Neuronal stem cell (in vitro differentiated cells): Measurements from ENCODE around the gene NACA2.

Experiments used
- DNase-seq: peaks from one replicate; pipeline ENCODE4 v3.0.0-alpha.2; 2013; ENCODE audit warnings: low spot score
- H2AFZ ChIP-seq: one replicate; pipeline ENCODE4 v1.6.1; 2013; ENCODE audit warnings: mild to moderate bottlenecking, low read length, inconsistent platforms
- H2AK5ac ChIP-seq: 2 replicates; pipeline ENCODE4 v1.6.1; 2013; ENCODE audit warnings: low read depth, mild to moderate bottlenecking, inconsistent platforms, low read length, moderate library complexity, mixed read lengths
- H2BK120ac ChIP-seq: 2 replicates; pipeline ENCODE4 v1.6.1; 2013; ENCODE audit warnings: low read depth, mild to moderate bottlenecking, inconsistent platforms, low read length, moderate library complexity, mixed read lengths
- H2BK12ac ChIP-seq: one replicate; pipeline ENCODE4 v1.6.1; 2013; ENCODE audit warnings: low read length, inconsistent platforms
- H2BK15ac ChIP-seq: 2 replicates; pipeline ENCODE4 v1.6.1; 2013; ENCODE audit warnings: mild to moderate bottlenecking, low read length, inconsistent platforms, mixed read lengths
- H2BK5ac ChIP-seq: one replicate; pipeline ENCODE4 v1.6.1; 2013; ENCODE audit warnings: inconsistent platforms, mild to moderate bottlenecking, low read length, moderate library complexity
- H3K14ac ChIP-seq: one replicate; pipeline ENCODE4 v1.6.1; 2013; ENCODE audit warnings: low read length, inconsistent platforms
- H3K18ac ChIP-seq: 2 replicates; pipeline ENCODE4 v1.6.1; 2013; ENCODE audit warnings: low read length, inconsistent platforms
- H3K23ac ChIP-seq: 2 replicates; pipeline ENCODE4 v1.6.1; 2013; ENCODE audit warnings: low read depth, mild to moderate bottlenecking, mixed read lengths, low read length, inconsistent platforms; ENCODE audit not compliant: poor library complexity
- H3K27ac ChIP-seq: replicated peaks from 3 replicates; pipeline ENCODE4 v1.5.1; 2013; ENCODE audit warnings: low read length, inconsistent platforms
- H3K27me3 ChIP-seq, 3 experiments: 2 replicates each; pipeline ENCODE4 v1.6.1; 2013; ENCODE audit warnings: low read length in 3 of 3, mild to moderate bottlenecking in 2 of 3, inconsistent platforms in 1 of 3, low read depth in 1 of 3, mixed read lengths in 1 of 3, moderate library complexity in 1 of 3; ENCODE audit not compliant: control insufficient read depth in 3 of 3, insufficient read depth in 3 of 3
- H3K36me3 ChIP-seq, 2 donors: replicated peaks in 1 of 2; 2 replicates each; pipeline ENCODE4 v1.6.1; 2013; ENCODE audit warnings: low read length in 2 of 2; ENCODE audit not compliant: control insufficient read depth in 2 of 2, insufficient read depth in 2 of 2
- H3K4ac ChIP-seq: 2 replicates; pipeline ENCODE4 v1.6.1; 2013; ENCODE audit warnings: inconsistent platforms, mild to moderate bottlenecking, low read length, moderate library complexity
- H3K4me1 ChIP-seq, 2 donors: 1 replicate in 1 of 2; 2 replicates in 1 of 2; pipeline ENCODE4 v1.6.1; 2013; ENCODE audit warnings: low read length in 2 of 2, low read depth in 1 of 2; ENCODE audit not compliant: control insufficient read depth in 2 of 2, insufficient read depth in 1 of 2
- H3K4me2 ChIP-seq: one replicate; pipeline ENCODE4 v1.6.1; 2013; ENCODE audit warnings: mild to moderate bottlenecking, low read length, inconsistent platforms; ENCODE audit not compliant: insufficient read depth, poor library complexity, severe bottlenecking
- H3K4me3 ChIP-seq, 2 donors: 2 replicates each; pipeline ENCODE4 v1.5.1; 2013; ENCODE audit warnings: low read length in 2 of 2, mild to moderate bottlenecking in 2 of 2, inconsistent platforms in 1 of 2, moderate library complexity in 1 of 2
- H3K79me1 ChIP-seq: one replicate; pipeline ENCODE4 v1.6.1; 2013; ENCODE audit warnings: low read depth, mild to moderate bottlenecking, inconsistent platforms, low read length, moderate library complexity
- H3K9ac ChIP-seq: one replicate; pipeline ENCODE4 v1.6.1; 2013; ENCODE audit warnings: mild to moderate bottlenecking, low read depth, low read length, inconsistent platforms; ENCODE audit not compliant: poor library complexity
- H3K9me3 ChIP-seq, 2 donors: replicated peaks in 1 of 2; 2 replicates each; pipeline versions ENCODE3 to v1.6.1; 2013; ENCODE audit warnings: low read length in 2 of 2, mild to moderate bottlenecking in 2 of 2, inconsistent platforms in 1 of 2, low read depth in 1 of 2, mixed read lengths in 1 of 2, moderate library complexity in 1 of 2; ENCODE audit not compliant: control insufficient read depth in 2 of 2, insufficient read depth in 1 of 2
- H4K8ac ChIP-seq: one replicate; pipeline ENCODE4 v1.6.1; 2013; ENCODE audit warnings: low read depth, mild to moderate bottlenecking, inconsistent platforms, low read length, moderate library complexity
- H4K91ac ChIP-seq: one replicate; pipeline ENCODE4 v1.6.1; 2013; ENCODE audit warnings: low read length, low read depth, mild to moderate bottlenecking, inconsistent platforms; ENCODE audit not compliant: poor library complexity
- WGBS, 2 donors: extraction: QIAGEN DNeasy Blood & Tissue Kit; methylation state at CpG; one replicate each; pipeline ENCODE4 v1.1.7; 2013; ENCODE audit warnings: missing lambda C conversion rate in 2 of 2, mixed read lengths in 1 of 2; ENCODE audit not compliant: insufficient read length in 2 of 2, insufficient replicate concordance in 1 of 2; ENCODE audit errors: extremely low coverage in 2 of 2; 5-methylcytosine and 5-hydroxymethylcytosine counted together

Gene NACA2

DNA sequence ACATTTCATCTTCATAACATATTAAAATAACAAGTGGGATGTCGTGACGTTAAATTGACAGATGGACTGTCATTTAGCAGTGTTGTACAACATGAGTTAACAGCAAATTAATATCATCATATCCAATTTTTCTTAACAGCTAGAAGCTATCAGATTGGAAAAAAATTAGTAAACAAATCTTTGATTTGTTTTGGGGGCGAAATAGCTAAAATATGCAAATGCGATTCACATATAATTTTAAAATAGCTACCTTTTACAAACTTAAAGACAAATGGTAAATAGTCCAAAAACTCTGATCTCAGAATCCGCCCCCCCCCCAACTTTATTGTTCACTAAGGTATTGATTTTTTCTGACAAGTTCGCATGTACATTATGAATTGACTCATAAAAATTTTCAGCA is 20.3 kb upstream of the NACA2 start:
- H4K8ac ChIP-seq = no peak overlapping the region
- no peak overlapping the region for H3K4ac ChIP-seq
- H3K14ac ChIP-seq = no peak overlapping the region
- H2BK12ac ChIP-seq = no peak overlapping the region
- H2AFZ ChIP-seq = no peak overlapping the region
- H3K27me3 ChIP-seq = no peaks in the 10 kb centered on the region
- H3K4me1 ChIP-seq = no peaks in the 10 kb centered on the region
- no CpG with 5 or more reads among the region's 6 CpGs for WGBS, 2 donors
- no peak overlapping the region for H3K4me2 ChIP-seq
- H3K36me3 ChIP-seq = no peaks in the 10 kb centered on the region
- no peak overlapping the region for H2BK5ac ChIP-seq
- no peak overlapping the region for H3K9ac ChIP-seq
- H2BK120ac ChIP-seq = no peak overlapping the region
- no peak overlapping the region for H3K18ac ChIP-seq
- no peak overlapping the region for H2BK15ac ChIP-seq
- H3K79me1 ChIP-seq = no peaks in the 10 kb centered on the region
- H2AK5ac ChIP-seq = no peak overlapping the region
- DNase-seq = no peak
- H4K91ac ChIP-seq = no peak overlapping the region
- no peak overlapping the region for H3K4me3 ChIP-seq
- no peak overlapping the region for H3K27ac ChIP-seq
- no peak overlapping the region for H3K23ac ChIP-seq
- no peaks in the 10 kb centered on the region for H3K9me3 ChIP-seq

DNA sequence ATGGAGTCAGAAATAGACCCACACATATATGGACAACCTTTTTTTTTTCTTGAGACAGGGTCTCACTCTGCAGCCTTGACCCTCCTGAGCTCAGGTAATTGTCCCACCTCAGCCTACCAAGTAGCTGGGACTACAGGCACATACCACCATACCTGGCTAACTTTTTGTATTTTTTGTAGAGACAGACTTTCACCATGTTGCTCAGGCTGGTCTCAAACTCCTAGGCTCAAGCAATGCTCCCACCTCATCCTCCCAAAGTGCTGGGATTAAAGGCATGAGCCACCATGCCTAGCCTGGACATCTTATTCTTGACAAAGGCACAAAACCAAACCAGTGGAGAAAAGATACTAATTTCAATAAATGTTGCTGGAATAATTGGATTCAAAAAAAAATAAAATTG is 14.7 kb upstream of the NACA2 start:
- DNase-seq = no peak
- no peak overlapping the region for H2AK5ac ChIP-seq
- no peaks in the 10 kb centered on the region for H3K4me1 ChIP-seq

DNA sequence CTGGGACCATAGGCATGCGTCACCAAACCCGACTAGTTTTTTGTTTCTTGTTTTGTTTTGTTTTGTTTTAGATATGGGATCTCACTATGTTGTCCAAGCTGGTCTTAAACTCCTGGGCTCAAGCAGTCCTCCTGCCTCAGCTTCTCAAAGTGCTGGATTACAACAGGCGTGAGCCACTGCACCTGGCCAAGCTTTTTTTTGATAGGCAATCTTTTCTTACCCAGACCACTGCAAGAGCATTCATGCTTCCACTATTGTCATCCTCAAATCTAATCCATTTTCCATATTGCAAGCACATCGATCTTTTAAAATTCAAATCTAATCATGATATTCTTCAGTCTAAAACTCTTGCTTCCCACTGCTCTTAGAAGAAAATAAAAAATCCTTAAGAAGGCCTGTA is 10.3 kb upstream of the NACA2 start:
- Histone ChIP-seq H3K27me3 (peaks cover 0 to 15% (median 0%) of the 10 kb centered on the region in 3 experiments), H2BK120ac (no peak overlapping the region), H2BK15ac (no peak overlapping the region), H4K91ac (no peak overlapping the region), H3K14ac (no peak overlapping the region), H4K8ac (no peak overlapping the region), H2AK5ac (no peak overlapping the region), H3K27ac (no peak overlapping the region), H2AFZ (no peak overlapping the region), H2BK5ac (no peak overlapping the region), H3K18ac (no peak overlapping the region), H3K23ac (no peak overlapping the region), H3K36me3 (no peaks in the 10 kb centered on the region), H3K4ac (no peak overlapping the region), H2BK12ac (no peak overlapping the region), H3K9ac (no peak overlapping the region), H3K4me2 (no peak overlapping the region), H3K9me3 (no peaks in the 10 kb centered on the region), H3K79me1 (no peaks in the 10 kb centered on the region), H3K4me3 (no peak overlapping the region), H3K4me1 (no peaks in the 10 kb centered on the region)
- WGBS, 2 donors = no CpG with 5 or more reads among the region's 4 CpGs
- no peak for DNase-seq

More for the DNA sequence above, 14.7 kb upstream of the NACA2 start:
- H3K4me3 ChIP-seq = no peak overlapping the region
- no peak overlapping the region for H3K14ac ChIP-seq
- no peak overlapping the region for H2BK12ac ChIP-seq
- no peaks in the 10 kb centered on the region for H3K9me3 ChIP-seq
- no peak overlapping the region for H2AFZ ChIP-seq
- H3K23ac ChIP-seq = no peak overlapping the region
- H2BK15ac ChIP-seq = no peak overlapping the region
- H3K36me3 ChIP-seq = no peaks in the 10 kb centered on the region
- H3K79me1 ChIP-seq = no peaks in the 10 kb centered on the region
- H4K91ac ChIP-seq = no peak overlapping the region
- H3K18ac ChIP-seq = no peak overlapping the region
- H2BK120ac ChIP-seq = no peak overlapping the region
- no peaks in the 10 kb centered on the region for H3K27me3 ChIP-seq
- H4K8ac ChIP-seq = no peak overlapping the region
- no peak overlapping the region for H2BK5ac ChIP-seq
- no peak overlapping the region for H3K4ac ChIP-seq
- H3K27ac ChIP-seq = no peak overlapping the region
- no peak overlapping the region for H3K9ac ChIP-seq
- no peak overlapping the region for H3K4me2 ChIP-seq

- no peak overlapping the region for H3K9ac ChIP-seq
- no peaks in the 10 kb centered on the region for H3K36me3 ChIP-seq
- H3K4me3 ChIP-seq = no peak overlapping the region
- no peak overlapping the region for H2BK15ac ChIP-seq
- H4K91ac ChIP-seq = no peak overlapping the region
- no peak overlapping the region for H2BK120ac ChIP-seq
- no peak overlapping the region for H3K14ac ChIP-seq
- H2AK5ac ChIP-seq = no peak overlapping the region
- H4K8ac ChIP-seq = no peak overlapping the region
- H3K4me1 ChIP-seq = no peaks in the 10 kb centered on the region
- H2BK12ac ChIP-seq = no peak overlapping the region
- no peak for DNase-seq
- no CpG with 5 or more reads among the region's 2 CpGs for WGBS, 2 donors
- no peak overlapping the region for H2BK5ac ChIP-seq
- no peaks in the 10 kb centered on the region for H3K79me1 ChIP-seq
- no peaks in the 10 kb centered on the region for H3K9me3 ChIP-seq
- H2AFZ ChIP-seq = no peak overlapping the region
- no peak overlapping the region for H3K18ac ChIP-seq
- no peak overlapping the region for H3K27ac ChIP-seq
- H3K4me2 ChIP-seq = no peak overlapping the region
- no peak overlapping the region for H3K4ac ChIP-seq
- H3K23ac ChIP-seq = no peak overlapping the region
- H3K27me3 ChIP-seq = peaks cover 0 to 19% (median 0%) of the 10 kb centered on the region in 3 experiments
Measured at GRCh38 chr17:61600621-61601020, 9.6 kb upstream of the NACA2 start.
